DND-41 (cell line): ENCODE measurements around the gene TMEM243.

Source experiments
- ATAC-seq: fragments of 200-7000 bp; cut with Tn5 transposase; 3 replicates; pipeline ENCODE4 v1.9.1; 2021; ENCODE audit warnings: low read depth; ENCODE audit not compliant: insufficient read depth
- DNase-seq: peaks from one replicate; pipeline ENCODE4 v3.0.0-alpha.2; 2020
- H2AFZ ChIP-seq: 2 replicates; pipeline ENCODE4 v1.6.0; 2012; ENCODE audit warnings: low read depth, low read length
- H3K27ac ChIP-seq: 2 replicates; pipeline ENCODE4 v1.5.1; 2012; ENCODE audit warnings: low read length, inconsistent platforms
- H3K27me3 ChIP-seq: fragments of 200-600 bp; sonication (generic); 2 replicates; pipeline ENCODE4 v1.6.0; 2012; ENCODE audit warnings: low read length, mild to moderate bottlenecking, inconsistent platforms; ENCODE audit not compliant: insufficient read depth, poor library complexity
- H3K36me3 ChIP-seq: 2 replicates; pipeline ENCODE4 v1.5.1; 2012; ENCODE audit warnings: low read length, inconsistent platforms; ENCODE audit not compliant: insufficient read depth
- H3K4me1 ChIP-seq: 2 replicates; pipeline ENCODE4 v1.5.1; 2012; ENCODE audit warnings: mild to moderate bottlenecking, low read length; ENCODE audit not compliant: insufficient read depth
- H3K4me2 ChIP-seq: 2 replicates; pipeline ENCODE4 v1.6.0; 2012; ENCODE audit warnings: mild to moderate bottlenecking, moderate library complexity, low read length, inconsistent platforms; ENCODE audit not compliant: insufficient read depth
- H3K4me3 ChIP-seq, 2 experiments: fragments of 200-600 bp in 1 of 2; shearing (Covaris generic) in 1 of 2; 2 replicates each; pipeline ENCODE4 v1.5.1; 2012 to 2016; ENCODE audit warnings: inconsistent platforms in 2 of 2, low read length in 2 of 2, mild to moderate bottlenecking in 2 of 2, low read depth in 1 of 2, moderate library complexity in 1 of 2
- H3K79me2 ChIP-seq: 2 replicates; pipeline ENCODE4 v1.6.0; 2012; ENCODE audit warnings: low read length, inconsistent platforms; ENCODE audit not compliant: insufficient read depth
- H3K9ac ChIP-seq: 2 replicates; pipeline ENCODE4 v1.6.0; 2012; ENCODE audit warnings: low read depth, mild to moderate bottlenecking, inconsistent platforms, low read length, moderate library complexity
- H3K9me3 ChIP-seq: 2 replicates; pipeline ENCODE4 v1.5.1; 2012; ENCODE audit warnings: low read length, moderate library complexity, mild to moderate bottlenecking, inconsistent platforms; ENCODE audit not compliant: insufficient read depth, severe bottlenecking
- H4K20me1 ChIP-seq: 2 replicates; pipeline ENCODE4 v1.6.0; 2012; ENCODE audit warnings: low read length; ENCODE audit not compliant: insufficient read depth
- EZH2 ChIP-seq: IDR thresholded peaks from 3 replicates; pipeline ENCODE4 v1.6.1; 2012; ENCODE audit warnings: borderline replicate concordance, low read depth, mild to moderate bottlenecking, moderate library complexity, low read length, inconsistent platforms; ENCODE audit not compliant: severe bottlenecking
- TF ChIP-seq, protein P1 (sequence below): IDR thresholded peaks from 2 replicates; pipeline ENCODE4 v1.5.1; 2012; ENCODE audit warnings: borderline replicate concordance, low read length, moderate library complexity, mild to moderate bottlenecking; ENCODE audit not compliant: poor library complexity, severe bottlenecking; ENCODE audit errors: extremely low read depth

TMEM243 gene, protein sequence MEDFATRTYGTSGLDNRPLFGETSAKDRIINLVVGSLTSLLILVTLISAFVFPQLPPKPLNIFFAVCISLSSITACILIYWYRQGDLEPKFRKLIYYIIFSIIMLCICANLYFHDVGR

DNA sequence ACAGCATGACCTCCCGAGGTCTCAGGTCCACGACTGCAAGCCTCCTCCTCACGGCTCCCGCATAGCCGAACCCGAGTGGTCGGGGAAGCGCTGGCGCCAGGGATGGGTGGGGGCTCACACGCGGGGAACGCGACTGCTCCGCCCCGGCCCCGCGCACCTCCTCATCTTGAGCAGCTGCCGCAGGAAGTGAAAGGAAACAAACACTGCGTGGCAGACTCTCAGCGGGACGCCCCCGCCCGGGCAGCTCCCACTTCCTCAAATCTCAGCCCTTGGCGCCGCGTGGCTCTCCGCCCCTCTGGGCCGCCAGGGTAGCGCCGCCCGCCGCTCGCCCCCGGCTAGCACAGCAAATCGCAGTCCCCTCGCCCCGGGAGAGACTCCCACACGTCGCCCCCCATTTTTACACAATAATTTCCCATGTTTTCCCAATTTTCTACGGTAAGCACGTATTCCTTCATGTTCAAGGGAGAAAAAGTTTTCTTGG lies at the start of gene TMEM243:
TMEM243 (minus strand) TSS at position 188 of the 481 bp plus-strand sequence. CDS start 229 bp downstream, outside the sequence.
- H3K79me2 ChIP-seq, result peaks cover 48% of the 10 kb centered on the region
- TF ChIP-seq EZH2, result no peak
- TF ChIP-seq, protein P1, sequence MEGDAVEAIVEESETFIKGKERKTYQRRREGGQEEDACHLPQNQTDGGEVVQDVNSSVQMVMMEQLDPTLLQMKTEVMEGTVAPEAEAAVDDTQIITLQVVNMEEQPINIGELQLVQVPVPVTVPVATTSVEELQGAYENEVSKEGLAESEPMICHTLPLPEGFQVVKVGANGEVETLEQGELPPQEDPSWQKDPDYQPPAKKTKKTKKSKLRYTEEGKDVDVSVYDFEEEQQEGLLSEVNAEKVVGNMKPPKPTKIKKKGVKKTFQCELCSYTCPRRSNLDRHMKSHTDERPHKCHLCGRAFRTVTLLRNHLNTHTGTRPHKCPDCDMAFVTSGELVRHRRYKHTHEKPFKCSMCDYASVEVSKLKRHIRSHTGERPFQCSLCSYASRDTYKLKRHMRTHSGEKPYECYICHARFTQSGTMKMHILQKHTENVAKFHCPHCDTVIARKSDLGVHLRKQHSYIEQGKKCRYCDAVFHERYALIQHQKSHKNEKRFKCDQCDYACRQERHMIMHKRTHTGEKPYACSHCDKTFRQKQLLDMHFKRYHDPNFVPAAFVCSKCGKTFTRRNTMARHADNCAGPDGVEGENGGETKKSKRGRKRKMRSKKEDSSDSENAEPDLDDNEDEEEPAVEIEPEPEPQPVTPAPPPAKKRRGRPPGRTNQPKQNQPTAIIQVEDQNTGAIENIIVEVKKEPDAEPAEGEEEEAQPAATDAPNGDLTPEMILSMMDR, result peak; percentile 40
- H3K27me3 ChIP-seq, result peaks cover 36% of the 10 kb centered on the region
- peak within 1 kb of the TSS; percentile 76 for H3K27ac ChIP-seq
- H4K20me1 ChIP-seq, result no peaks in the 10 kb centered on the region
- peak within 1 kb of the TSS; percentile 81 for H3K9ac ChIP-seq
- peaks cover 16% of the 10 kb centered on the region for H3K36me3 ChIP-seq
- peak within 1 kb of the TSS; percentile 84 for H3K4me2 ChIP-seq
- peak; percentile 84 for ATAC-seq
- H3K4me3 ChIP-seq, result peak within 1 kb of the TSS; percentile 62 to 85
- peaks cover 36% of the 10 kb centered on the region for H3K4me1 ChIP-seq
- H2AFZ ChIP-seq, result peak within 1 kb of the TSS; percentile 87
- H3K9me3 ChIP-seq, result no peaks in the 10 kb centered on the region
- DNase-seq, result peak; percentile 86

DNA sequence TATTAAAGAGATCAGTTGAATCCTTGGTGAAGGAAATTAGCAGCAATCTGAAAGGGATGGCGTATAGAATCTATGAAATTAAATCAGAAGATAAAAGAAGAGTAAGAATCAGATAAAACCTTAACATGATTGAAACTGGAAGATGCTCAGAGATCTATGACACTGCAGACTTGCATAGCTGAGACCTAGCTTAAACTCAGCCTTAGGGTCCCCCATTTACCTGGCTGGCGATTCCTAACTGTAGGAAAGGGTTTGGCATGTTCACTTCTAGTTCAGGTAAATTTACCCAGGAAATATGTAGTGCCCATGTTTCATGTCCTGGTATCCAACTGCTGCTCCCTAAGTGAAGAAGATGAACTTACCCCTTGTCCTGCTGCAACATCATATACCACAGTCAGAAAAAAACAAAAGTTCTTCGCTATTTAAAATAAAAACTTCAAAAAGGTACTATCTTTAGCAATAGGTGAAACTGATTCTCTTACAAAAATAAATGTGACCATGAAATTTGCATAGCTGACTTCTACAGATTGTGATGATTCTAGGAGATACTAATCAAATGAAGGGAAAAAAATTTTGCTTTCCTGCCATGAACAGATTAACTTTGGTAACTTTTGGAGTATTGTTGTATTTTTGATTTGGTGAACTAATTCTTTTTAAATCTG lies 47.8 kb upstream of the TMEM243 start:
- H3K27me3 ChIP-seq, result no peaks in the 10 kb centered on the region
- no peak overlapping the region for H3K9ac ChIP-seq
- no peaks in the 10 kb centered on the region for H3K79me2 ChIP-seq
- H3K4me1 ChIP-seq, result no peaks in the 10 kb centered on the region
- TF ChIP-seq EZH2, result no peak
- TF ChIP-seq, protein P1, result no peak
- H3K27ac ChIP-seq, result no peak overlapping the region
- H4K20me1 ChIP-seq, result no peaks in the 10 kb centered on the region
- no peak overlapping the region for H2AFZ ChIP-seq
- H3K36me3 ChIP-seq, result no peaks in the 10 kb centered on the region
- H3K4me3 ChIP-seq, result no peak overlapping the region
- H3K9me3 ChIP-seq, result no peaks in the 10 kb centered on the region
- DNase-seq (no peak), ATAC-seq (no peak)
- no peak overlapping the region for H3K4me2 ChIP-seq

DNA sequence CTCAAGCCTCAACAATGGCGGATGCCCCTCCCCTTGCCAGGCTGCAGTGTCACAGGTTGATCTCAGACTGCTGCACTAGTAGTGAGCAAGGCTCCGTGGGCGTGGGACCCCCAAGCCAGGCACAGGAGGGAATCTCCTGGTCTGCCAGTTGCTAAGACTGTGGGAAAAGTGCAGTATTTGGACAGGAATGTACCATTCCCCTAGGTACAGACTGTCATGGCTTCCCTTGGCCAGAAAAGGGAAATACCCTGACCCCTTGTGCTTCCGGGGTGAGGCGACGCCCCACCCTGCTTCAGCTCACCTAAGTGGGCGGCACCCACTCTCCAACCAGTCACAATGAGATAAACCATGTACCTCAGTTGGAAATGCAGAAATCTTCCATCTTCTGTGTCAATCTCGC lies 44.0 kb upstream of the TMEM243 start:
- H2AFZ ChIP-seq, result no peak overlapping the region
- H3K27me3 ChIP-seq, result no peaks in the 10 kb centered on the region
- ATAC-seq (no peak), DNase-seq (no peak)
- H3K36me3 ChIP-seq, result no peaks in the 10 kb centered on the region
- H4K20me1 ChIP-seq, result no peaks in the 10 kb centered on the region
- H3K27ac ChIP-seq, result no peak overlapping the region
- H3K9ac ChIP-seq, result no peak overlapping the region
- TF ChIP-seq, protein P1, result no peak
- no peak for TF ChIP-seq EZH2
- no peaks in the 10 kb centered on the region for H3K9me3 ChIP-seq
- H3K4me1 ChIP-seq, result no peaks in the 10 kb centered on the region
- no peak overlapping the region for H3K4me3 ChIP-seq
- no peaks in the 10 kb centered on the region for H3K79me2 ChIP-seq
- no peak overlapping the region for H3K4me2 ChIP-seq
